OCI-LY1 (cell line): ENCODE measurements around the gene TK1.

ENCODE experiments used
- H2AFZ ChIP-seq: fragments of 200-600 bp; sonication (generic), shearing (Covaris generic); 2 replicates; pipeline ENCODE4 v1.6.0; 2014; ENCODE audit warnings: antibody characterized with exemption, mild to moderate bottlenecking, low read length
- H3F3A ChIP-seq: fragments of 200-600 bp; sonication (generic), shearing (Covaris generic); 2 replicates; pipeline ENCODE4 v1.6.0; 2014; ENCODE audit warnings: mild to moderate bottlenecking, antibody characterized with exemption, low read length, moderate library complexity; ENCODE audit not compliant: insufficient read depth
- H3K27ac ChIP-seq: fragments of 200-600 bp; sonication (generic); 2 replicates; pipeline ENCODE4 v1.5.1; 2014; ENCODE audit warnings: low read length, mixed run types, mild to moderate bottlenecking, low read depth; ENCODE audit not compliant: poor library complexity, severe bottlenecking
- H3K27me3 ChIP-seq: fragments of 200-600 bp; sonication (generic); 2 replicates; pipeline ENCODE4 v1.6.0; 2014; ENCODE audit warnings: antibody characterized with exemption, mild to moderate bottlenecking, low read length, moderate library complexity; ENCODE audit not compliant: insufficient read depth
- H3K36me3 ChIP-seq: fragments of 200-600 bp; sonication (generic); 2 replicates; pipeline ENCODE4 v1.6.1; 2014; ENCODE audit warnings: mild to moderate bottlenecking, antibody characterized with exemption, low read length, moderate library complexity, mixed read lengths; ENCODE audit not compliant: insufficient read depth
- H3K4me1 ChIP-seq: fragments of 200-600 bp; sonication (generic); 2 replicates; pipeline ENCODE4 v1.5.1; 2014; ENCODE audit warnings: mild to moderate bottlenecking, low read length, moderate library complexity; ENCODE audit not compliant: insufficient read depth, severe bottlenecking
- H3K4me2 ChIP-seq: fragments of 200-600 bp; sonication (generic), shearing (Covaris generic); 2 replicates; pipeline ENCODE4 v1.6.1; 2014; ENCODE audit warnings: low read length
- H3K4me3 ChIP-seq: fragments of 200-600 bp; sonication (generic); 2 replicates; pipeline ENCODE4 v1.5.1; 2014; ENCODE audit warnings: low read length, low read depth, mild to moderate bottlenecking, mixed read lengths; ENCODE audit not compliant: poor library complexity, severe bottlenecking
- H3K79me2 ChIP-seq: fragments of 200-600 bp; shearing (Covaris generic); 2 replicates; pipeline ENCODE4 v1.6.1; 2016; ENCODE audit warnings: mixed run types, low read length, mixed read lengths; ENCODE audit not compliant: insufficient read depth
- H3K9ac ChIP-seq: fragments of 200-600 bp; sonication (generic), shearing (Covaris generic); 2 replicates; pipeline ENCODE4 v1.6.1; 2014; ENCODE audit warnings: mild to moderate bottlenecking, low read length, mixed read lengths
- H3K9me2 ChIP-seq: fragments of 200-600 bp; sonication (generic), shearing (Covaris generic); 2 replicates; pipeline ENCODE4 v1.6.1; 2014; ENCODE audit warnings: low read depth, mild to moderate bottlenecking, low read length, mixed read lengths
- H3K9me3 ChIP-seq: fragments of 200-600 bp; shearing (Covaris generic); 2 replicates; pipeline ENCODE4 v1.6.1; 2014; ENCODE audit warnings: low read length, mixed read lengths
- H4K20me1 ChIP-seq: fragments of 200-600 bp; sonication (generic), shearing (Covaris generic); 2 replicates; pipeline ENCODE4 v1.6.0; 2016; ENCODE audit warnings: mild to moderate bottlenecking, low read length; ENCODE audit not compliant: insufficient read depth
- EZH2 ChIP-seq: fragments of 200-600 bp; sonication (generic), shearing (Covaris generic); IDR thresholded peaks from 2 replicates; pipeline ENCODE4 v1.8.0; 2017; ENCODE audit warnings: borderline replicate concordance, mixed run types, mild to moderate bottlenecking, antibody characterized with exemption, low read length, moderate library complexity, mixed read lengths
- TF ChIP-seq, protein P1 (sequence below): fragments of 200-600 bp; sonication (generic), shearing (Covaris generic); IDR thresholded peaks from 2 replicates; pipeline ENCODE4 v1.5.1; 2017; ENCODE audit warnings: mild to moderate bottlenecking, antibody characterized with exemption, low read length, moderate library complexity, mixed read lengths

The TK1 gene

DNA sequence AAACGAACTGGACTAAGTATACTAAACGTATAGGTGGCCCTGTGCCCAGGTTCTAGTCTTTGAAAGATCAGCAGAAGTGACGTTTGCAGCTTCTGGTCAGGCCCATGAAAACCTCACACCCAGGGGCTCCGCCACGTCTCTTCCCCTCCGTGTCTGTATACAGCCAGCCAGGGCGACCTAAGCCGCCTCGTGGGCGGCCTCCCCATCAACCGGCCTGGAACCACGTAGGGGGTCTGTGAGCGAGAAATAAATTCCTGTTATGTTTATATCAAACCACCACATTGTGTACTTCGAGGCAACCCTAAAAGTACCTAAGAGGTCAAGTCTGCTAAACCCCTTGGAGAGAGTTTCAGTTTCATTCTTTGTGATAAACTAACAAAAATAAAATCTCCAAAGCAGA, 6.8 kb downstream of the TK1 start:
- H3K9me2 ChIP-seq = no peaks in the 10 kb centered on the region
- peak overlapping the region; percentile 69 for H3K27ac ChIP-seq
- peaks cover 58% of the 10 kb centered on the region for H3K4me1 ChIP-seq
- peak overlapping the region; percentile 44 for H3K4me2 ChIP-seq
- no peaks in the 10 kb centered on the region for H3K79me2 ChIP-seq
- no peaks in the 10 kb centered on the region; the same call in 1 of the 2 replicates for H3F3A ChIP-seq
- H3K4me3 ChIP-seq = peak overlapping the region; percentile 18
- TF ChIP-seq, protein P1, sequence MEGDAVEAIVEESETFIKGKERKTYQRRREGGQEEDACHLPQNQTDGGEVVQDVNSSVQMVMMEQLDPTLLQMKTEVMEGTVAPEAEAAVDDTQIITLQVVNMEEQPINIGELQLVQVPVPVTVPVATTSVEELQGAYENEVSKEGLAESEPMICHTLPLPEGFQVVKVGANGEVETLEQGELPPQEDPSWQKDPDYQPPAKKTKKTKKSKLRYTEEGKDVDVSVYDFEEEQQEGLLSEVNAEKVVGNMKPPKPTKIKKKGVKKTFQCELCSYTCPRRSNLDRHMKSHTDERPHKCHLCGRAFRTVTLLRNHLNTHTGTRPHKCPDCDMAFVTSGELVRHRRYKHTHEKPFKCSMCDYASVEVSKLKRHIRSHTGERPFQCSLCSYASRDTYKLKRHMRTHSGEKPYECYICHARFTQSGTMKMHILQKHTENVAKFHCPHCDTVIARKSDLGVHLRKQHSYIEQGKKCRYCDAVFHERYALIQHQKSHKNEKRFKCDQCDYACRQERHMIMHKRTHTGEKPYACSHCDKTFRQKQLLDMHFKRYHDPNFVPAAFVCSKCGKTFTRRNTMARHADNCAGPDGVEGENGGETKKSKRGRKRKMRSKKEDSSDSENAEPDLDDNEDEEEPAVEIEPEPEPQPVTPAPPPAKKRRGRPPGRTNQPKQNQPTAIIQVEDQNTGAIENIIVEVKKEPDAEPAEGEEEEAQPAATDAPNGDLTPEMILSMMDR = no peak
- no peak for TF ChIP-seq EZH2
- H4K20me1 ChIP-seq = no peaks in the 10 kb centered on the region
- H2AFZ ChIP-seq = no peak overlapping the region
- peak overlapping the region; percentile 12; the same call in 1 of the 2 replicates for H3K9ac ChIP-seq
- H3K36me3 ChIP-seq = peaks cover 79% of the 10 kb centered on the region
- no peaks in the 10 kb centered on the region for H3K9me3 ChIP-seq
- no peaks in the 10 kb centered on the region for H3K27me3 ChIP-seq

- no peaks in the 10 kb centered on the region; the same call in 1 of the 2 replicates for H3F3A ChIP-seq
- H3K4me3 ChIP-seq = no peak overlapping the region
- peaks cover 58% of the 10 kb centered on the region for H3K4me1 ChIP-seq
- H3K9ac ChIP-seq = no peak overlapping the region
- no peak overlapping the region for H2AFZ ChIP-seq
- no peaks in the 10 kb centered on the region for H3K9me3 ChIP-seq
- no peaks in the 10 kb centered on the region for H3K9me2 ChIP-seq
- H3K27me3 ChIP-seq = no peaks in the 10 kb centered on the region
- TF ChIP-seq, protein P1 = no peak
- no peak for TF ChIP-seq EZH2
- peaks cover 82% of the 10 kb centered on the region for H3K36me3 ChIP-seq
- H3K79me2 ChIP-seq = no peaks in the 10 kb centered on the region
- H3K27ac ChIP-seq = no peak overlapping the region
- no peak overlapping the region for H3K4me2 ChIP-seq
- H4K20me1 ChIP-seq = no peaks in the 10 kb centered on the region
These were observed 7.5 kb downstream of the TK1 start for GRCh38 chr17:78179372-78179771.

- TF ChIP-seq, protein P1 = peak; percentile 98
- no peak for TF ChIP-seq EZH2
- H3K9ac ChIP-seq = peak overlapping the region; percentile 22; the same call in 1 of the 2 replicates
These were observed 10.3 kb downstream of the TK1 start for GRCh38 chr17:78176548-78177025.

More at GRCh38 chr17:78176548-78177025, 10.3 kb downstream of the TK1 start:
- Histone ChIP-seq H3K4me1 (peaks cover 74% of the 10 kb centered on the region), H3K27me3 (no peaks in the 10 kb centered on the region), H3K9me2 (no peaks in the 10 kb centered on the region), H3K79me2 (no peaks in the 10 kb centered on the region), H3K36me3 (peaks cover 80% of the 10 kb centered on the region), H3K4me3 (no peak overlapping the region), H4K20me1 (no peaks in the 10 kb centered on the region), H3K4me2 (peak overlapping the region; percentile 24; the same call in 1 of the 2 replicates), H3K27ac (peak overlapping the region; percentile 72), H2AFZ (no peak overlapping the region), H3F3A (no peaks in the 10 kb centered on the region), H3K9me3 (no peaks in the 10 kb centered on the region)
